Prostate gland (tissue), 2 donors: ENCODE measurements around the gene PSMB10.

ENCODE experiments used
- POLR2A ChIP-seq: fragments of 450-650 bp; IDR thresholded peaks from one replicate; pipeline ENCODE4 v1.6.1; 2016; ENCODE audit warnings: antibody characterized with exemption, mild to moderate bottlenecking
- POLR2AphosphoS5 ChIP-seq: sonication (generic); formaldehyde crosslinking; IDR thresholded peaks from one replicate; pipeline ENCODE4 v1.6.1; 2017; ENCODE audit warnings: antibody characterized with exemption
- TF ChIP-seq, protein P1 (sequence below), 4 experiments: fragments of 200-600 bp in 2 of 4; fragments of 450-650 bp in 2 of 4; sonication (generic) in 2 of 4; IDR thresholded peaks; 1 replicate in 3 of 4; 2 replicates in 1 of 4; pipeline ENCODE4 v1.5.1; 2016 to 2019; ENCODE audit warnings: antibody characterized with exemption in 4 of 4, mild to moderate bottlenecking in 2 of 4, moderate library complexity in 2 of 4

DNA sequence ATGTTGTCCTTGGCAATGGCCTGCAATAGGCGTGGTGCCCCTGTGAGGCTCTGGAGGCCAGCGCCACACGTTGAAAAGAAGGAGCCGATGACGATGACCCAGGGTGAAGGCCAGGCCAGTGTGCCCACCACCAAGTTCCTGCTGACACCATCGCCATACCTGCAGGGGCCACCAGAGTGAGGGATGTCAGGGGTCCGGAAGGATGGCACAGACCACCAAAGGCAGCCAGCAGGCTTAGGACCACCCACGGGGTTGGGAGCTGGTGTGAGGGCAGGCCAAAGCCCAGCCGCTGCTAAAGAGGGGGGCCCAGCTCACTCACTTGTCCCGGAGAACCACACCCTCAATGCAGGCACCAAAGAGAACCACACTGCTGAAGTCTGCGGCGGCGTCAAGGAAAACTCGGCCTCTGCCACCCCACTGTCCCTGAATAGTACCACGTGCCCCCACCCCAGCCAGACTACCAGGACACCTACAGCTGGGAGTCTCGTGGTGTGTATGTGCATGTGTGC, 13.7 kb upstream of the PSMB10 start:
- TF ChIP-seq POLR2AphosphoS5 = no peak
- TF ChIP-seq POLR2A = no peak
- TF ChIP-seq, protein P1, sequence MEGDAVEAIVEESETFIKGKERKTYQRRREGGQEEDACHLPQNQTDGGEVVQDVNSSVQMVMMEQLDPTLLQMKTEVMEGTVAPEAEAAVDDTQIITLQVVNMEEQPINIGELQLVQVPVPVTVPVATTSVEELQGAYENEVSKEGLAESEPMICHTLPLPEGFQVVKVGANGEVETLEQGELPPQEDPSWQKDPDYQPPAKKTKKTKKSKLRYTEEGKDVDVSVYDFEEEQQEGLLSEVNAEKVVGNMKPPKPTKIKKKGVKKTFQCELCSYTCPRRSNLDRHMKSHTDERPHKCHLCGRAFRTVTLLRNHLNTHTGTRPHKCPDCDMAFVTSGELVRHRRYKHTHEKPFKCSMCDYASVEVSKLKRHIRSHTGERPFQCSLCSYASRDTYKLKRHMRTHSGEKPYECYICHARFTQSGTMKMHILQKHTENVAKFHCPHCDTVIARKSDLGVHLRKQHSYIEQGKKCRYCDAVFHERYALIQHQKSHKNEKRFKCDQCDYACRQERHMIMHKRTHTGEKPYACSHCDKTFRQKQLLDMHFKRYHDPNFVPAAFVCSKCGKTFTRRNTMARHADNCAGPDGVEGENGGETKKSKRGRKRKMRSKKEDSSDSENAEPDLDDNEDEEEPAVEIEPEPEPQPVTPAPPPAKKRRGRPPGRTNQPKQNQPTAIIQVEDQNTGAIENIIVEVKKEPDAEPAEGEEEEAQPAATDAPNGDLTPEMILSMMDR (IDR thresholded peaks at IDR 0.05) = no peak
